Measurements from ENCODE around the gene CTNNA2.

The CTNNA2 gene

DNA sequence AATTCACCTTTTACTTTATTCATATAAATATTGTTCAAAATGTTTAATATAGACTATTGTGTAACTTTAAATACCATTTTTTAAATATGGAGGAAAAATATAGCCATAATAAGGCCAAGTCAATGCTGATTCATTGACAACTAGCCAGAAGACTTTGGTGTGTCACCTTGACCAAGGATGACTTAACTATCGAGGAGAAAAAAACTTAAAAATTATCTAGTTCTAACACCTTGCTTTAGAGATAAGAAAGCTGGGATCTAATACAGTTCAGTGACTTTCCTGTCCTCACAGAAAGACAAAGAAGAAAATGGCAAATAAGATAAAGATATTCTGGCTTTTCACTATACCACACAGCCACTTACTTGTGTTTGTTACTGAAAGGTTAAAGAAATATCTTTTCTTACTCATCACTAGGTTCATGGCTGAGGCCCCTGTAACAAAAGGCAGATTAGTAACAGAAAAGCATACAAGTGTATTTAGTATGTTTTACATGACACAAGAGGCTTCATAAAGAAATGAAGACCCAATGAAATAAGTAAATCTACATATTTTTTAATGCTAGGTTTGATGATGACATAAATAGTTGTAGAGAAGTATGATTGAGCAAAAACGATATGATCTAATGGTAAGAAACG, 857.6 kb downstream of the CTNNA2 start:
- TF ChIP-seq, protein P1, sequence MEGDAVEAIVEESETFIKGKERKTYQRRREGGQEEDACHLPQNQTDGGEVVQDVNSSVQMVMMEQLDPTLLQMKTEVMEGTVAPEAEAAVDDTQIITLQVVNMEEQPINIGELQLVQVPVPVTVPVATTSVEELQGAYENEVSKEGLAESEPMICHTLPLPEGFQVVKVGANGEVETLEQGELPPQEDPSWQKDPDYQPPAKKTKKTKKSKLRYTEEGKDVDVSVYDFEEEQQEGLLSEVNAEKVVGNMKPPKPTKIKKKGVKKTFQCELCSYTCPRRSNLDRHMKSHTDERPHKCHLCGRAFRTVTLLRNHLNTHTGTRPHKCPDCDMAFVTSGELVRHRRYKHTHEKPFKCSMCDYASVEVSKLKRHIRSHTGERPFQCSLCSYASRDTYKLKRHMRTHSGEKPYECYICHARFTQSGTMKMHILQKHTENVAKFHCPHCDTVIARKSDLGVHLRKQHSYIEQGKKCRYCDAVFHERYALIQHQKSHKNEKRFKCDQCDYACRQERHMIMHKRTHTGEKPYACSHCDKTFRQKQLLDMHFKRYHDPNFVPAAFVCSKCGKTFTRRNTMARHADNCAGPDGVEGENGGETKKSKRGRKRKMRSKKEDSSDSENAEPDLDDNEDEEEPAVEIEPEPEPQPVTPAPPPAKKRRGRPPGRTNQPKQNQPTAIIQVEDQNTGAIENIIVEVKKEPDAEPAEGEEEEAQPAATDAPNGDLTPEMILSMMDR (IDR thresholded peaks at IDR 0.05; ENCODE audit: control insufficient read depth, extremely low read depth, insufficient read depth), result no peak
- DNase-seq (ENCODE audit: low read depth), result no peak
- H3K4me3 ChIP-seq (ENCODE audit: low read depth, low read length), result no peak overlapping the region

DNA sequence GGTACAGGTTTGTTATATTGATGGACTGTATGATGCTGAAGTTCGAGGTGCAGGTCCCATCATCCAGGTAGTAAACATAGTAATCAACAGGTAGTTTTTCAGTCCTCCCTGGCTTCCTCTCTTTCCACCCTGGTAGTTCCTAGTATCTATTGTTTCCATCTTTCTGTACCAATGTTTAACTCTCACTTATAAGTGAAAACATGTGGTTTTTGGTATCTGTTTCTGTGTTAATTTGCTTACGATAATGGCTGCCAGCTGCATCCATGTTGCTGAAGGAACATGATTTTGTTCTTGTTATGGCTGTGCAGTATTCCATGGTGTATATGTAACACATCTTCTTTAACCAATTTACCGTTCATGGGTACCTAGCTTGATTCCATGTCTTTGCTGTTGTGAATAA, 861.3 kb downstream of the CTNNA2 start:
- no peak for DNase-seq (ENCODE audit: low read depth)
- TF ChIP-seq, protein P1 (IDR thresholded peaks at IDR 0.05; ENCODE audit: control insufficient read depth, extremely low read depth, insufficient read depth), result no peak

DNA sequence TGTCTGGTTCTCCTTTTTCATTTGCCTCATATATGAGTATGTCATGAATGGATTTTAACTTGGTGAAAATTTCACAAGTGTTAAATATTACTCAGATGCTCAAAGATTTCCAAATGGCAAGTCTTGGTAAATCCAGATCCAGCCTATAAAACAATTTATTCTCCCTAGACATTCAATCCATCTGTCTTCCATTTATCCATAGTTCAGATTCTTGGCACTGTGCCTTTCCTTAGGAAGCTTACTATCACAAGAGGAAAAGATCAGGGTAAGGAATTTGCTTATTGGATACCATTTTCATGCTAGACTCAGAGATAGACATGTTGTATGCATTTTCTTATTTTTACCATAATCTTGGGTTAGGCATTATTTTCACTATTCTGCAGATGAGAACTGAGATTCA, 864.2 kb downstream of the CTNNA2 start:
- TF ChIP-seq, protein P1 (IDR thresholded peaks at IDR 0.05; ENCODE audit: control insufficient read depth, extremely low read depth, insufficient read depth), result no peak
- no peak overlapping the region for H3K4me3 ChIP-seq (ENCODE audit: low read depth, low read length)
- no peak for DNase-seq (ENCODE audit: low read depth)

More for the DNA sequence above, 861.3 kb downstream of the CTNNA2 start:
- H3K4me3 ChIP-seq (ENCODE audit: low read depth, low read length), result no peak overlapping the region

DNA sequence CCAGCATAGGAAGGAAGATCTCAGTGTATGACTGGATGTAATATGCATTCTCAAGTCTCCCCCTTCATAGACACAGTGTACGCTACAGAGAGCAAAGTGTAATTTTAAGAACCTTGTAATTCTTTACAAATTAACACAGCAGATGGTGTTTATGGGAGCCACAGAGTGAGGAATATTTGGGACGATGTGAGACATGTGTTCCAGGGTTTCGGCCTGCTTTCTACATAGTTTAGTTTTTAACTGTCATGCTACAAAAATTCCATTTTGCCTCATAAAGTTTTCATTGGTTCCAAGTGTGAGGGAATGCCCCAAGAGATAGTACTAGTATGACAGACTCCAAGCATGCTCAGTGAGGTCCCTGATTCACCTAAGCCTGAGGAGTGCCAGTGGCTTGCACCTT, 867.9 kb downstream of the CTNNA2 start:
- TF ChIP-seq, protein P1 (IDR thresholded peaks at IDR 0.05; ENCODE audit: control insufficient read depth, extremely low read depth, insufficient read depth), result no peak
- no peak for DNase-seq (ENCODE audit: low read depth)
- no peak overlapping the region for H3K4me3 ChIP-seq (ENCODE audit: low read depth, low read length)

DNA sequence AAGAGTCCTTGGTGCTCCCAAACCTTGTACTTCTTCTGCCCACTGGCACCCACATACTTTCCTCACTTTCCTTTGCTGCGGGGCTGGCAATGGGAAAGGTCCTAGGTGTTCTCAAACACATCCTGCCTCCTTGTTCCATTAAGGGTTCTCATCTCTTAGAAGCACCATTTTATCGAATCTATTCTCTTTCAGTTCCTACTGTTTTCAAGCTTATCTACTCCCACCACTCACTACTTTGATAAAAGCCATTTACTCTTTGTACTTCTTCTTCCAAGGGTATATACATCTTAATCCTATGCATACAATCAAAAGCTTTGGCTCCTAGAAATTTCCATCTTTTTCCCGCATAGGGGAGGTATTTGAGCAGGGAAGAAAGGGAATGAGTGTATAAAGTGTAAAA, 868.8 kb downstream of the CTNNA2 start:
- no peak for DNase-seq (ENCODE audit: low read depth)
- TF ChIP-seq, protein P1 (IDR thresholded peaks at IDR 0.05; ENCODE audit: control insufficient read depth, extremely low read depth, insufficient read depth), result no peak
- no peak overlapping the region for H3K4me3 ChIP-seq (ENCODE audit: low read depth, low read length)

DNA sequence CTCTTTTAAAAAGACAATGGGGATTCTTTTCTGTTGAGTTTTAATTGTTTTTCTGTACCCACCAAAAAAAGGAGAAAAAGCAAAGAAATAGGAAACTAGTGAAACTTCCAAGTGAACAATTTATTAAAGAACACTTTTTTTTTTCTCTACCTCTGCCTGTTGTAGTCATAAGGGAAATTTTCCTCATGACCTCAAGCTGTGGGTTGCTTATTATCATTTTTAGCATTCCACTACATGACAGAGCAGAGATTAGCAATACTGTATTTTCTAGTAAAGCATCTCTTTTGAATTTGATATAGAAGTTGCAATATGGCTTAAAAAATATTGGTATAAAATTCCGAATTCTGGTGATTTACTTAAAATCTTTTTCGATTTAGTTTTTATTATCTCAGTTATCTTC, 879.6 kb downstream of the CTNNA2 start:
- no peak overlapping the region for H3K4me3 ChIP-seq (ENCODE audit: low read depth, low read length)
- no peak for DNase-seq (ENCODE audit: low read depth)
- TF ChIP-seq, protein P1 (IDR thresholded peaks at IDR 0.05; ENCODE audit: control insufficient read depth, extremely low read depth, insufficient read depth), result no peak

DNA sequence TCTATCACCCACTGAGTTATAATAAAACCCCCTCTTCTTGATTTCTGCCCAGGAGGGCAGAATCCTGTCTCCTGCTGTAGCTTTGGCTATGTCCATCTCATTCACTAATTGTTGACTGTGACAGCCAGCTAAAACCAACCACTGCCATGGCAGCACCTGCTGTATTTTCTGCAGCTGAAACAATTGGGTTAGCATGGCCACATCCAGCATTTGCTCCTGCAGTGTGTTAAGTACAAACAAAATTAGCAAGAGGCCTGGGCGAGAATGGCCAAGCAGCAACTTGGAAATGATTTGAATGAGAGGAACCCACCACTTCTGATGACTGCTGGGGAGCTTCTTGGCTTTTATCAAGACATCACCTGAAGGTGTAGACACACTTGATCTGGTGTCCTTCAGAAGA, 881.1 kb downstream of the CTNNA2 start:
- no peak overlapping the region for H3K4me3 ChIP-seq (ENCODE audit: low read depth, low read length)
- no peak for DNase-seq (ENCODE audit: low read depth)
- TF ChIP-seq, protein P1 (IDR thresholded peaks at IDR 0.05; ENCODE audit: control insufficient read depth, extremely low read depth, insufficient read depth), result no peak

Measured in LNCaP clone FGC (cell line).